SK-N-MC (cell line): ENCODE results near the gene EVL.

Source experiments
- EZH2 ChIP-seq: fragments of 200-600 bp; sonication (generic); IDR thresholded peaks from one replicate; pipeline ENCODE4 v1.6.1; 2017; ENCODE audit warnings: antibody characterized with exemption
- FOXP2 ChIP-seq: optimal IDR thresholded peaks from 2 replicates; pipeline ENCODE3; 2011; ENCODE audit warnings: mild to moderate bottlenecking, moderate library complexity; ENCODE audit not compliant: insufficient read depth; ENCODE audit errors: extremely low read length, control extremely low read depth
- POLR2AphosphoS5 ChIP-seq: IDR thresholded peaks from 2 replicates; pipeline ENCODE4 v1.6.1; 2012; ENCODE audit warnings: mild to moderate bottlenecking, low read depth, low read length, borderline replicate concordance

- TF ChIP-seq POLR2AphosphoS5 (no peak), EZH2 (no peak), FOXP2 (no peak)
Measured at GRCh38 chr14:100084591-100084990, 19.4 kb downstream of the EVL start.
